ENCODE results near the gene ZNF506.

- TF ChIP-seq, protein P1, sequence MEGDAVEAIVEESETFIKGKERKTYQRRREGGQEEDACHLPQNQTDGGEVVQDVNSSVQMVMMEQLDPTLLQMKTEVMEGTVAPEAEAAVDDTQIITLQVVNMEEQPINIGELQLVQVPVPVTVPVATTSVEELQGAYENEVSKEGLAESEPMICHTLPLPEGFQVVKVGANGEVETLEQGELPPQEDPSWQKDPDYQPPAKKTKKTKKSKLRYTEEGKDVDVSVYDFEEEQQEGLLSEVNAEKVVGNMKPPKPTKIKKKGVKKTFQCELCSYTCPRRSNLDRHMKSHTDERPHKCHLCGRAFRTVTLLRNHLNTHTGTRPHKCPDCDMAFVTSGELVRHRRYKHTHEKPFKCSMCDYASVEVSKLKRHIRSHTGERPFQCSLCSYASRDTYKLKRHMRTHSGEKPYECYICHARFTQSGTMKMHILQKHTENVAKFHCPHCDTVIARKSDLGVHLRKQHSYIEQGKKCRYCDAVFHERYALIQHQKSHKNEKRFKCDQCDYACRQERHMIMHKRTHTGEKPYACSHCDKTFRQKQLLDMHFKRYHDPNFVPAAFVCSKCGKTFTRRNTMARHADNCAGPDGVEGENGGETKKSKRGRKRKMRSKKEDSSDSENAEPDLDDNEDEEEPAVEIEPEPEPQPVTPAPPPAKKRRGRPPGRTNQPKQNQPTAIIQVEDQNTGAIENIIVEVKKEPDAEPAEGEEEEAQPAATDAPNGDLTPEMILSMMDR (conservative IDR thresholded peaks at IDR 0.05; ENCODE audit: low read length), result no peak
- no peak for TF ChIP-seq EZH2phosphoT487 (IDR thresholded peaks at IDR 0.05; ENCODE audit: borderline replicate concordance)
Observed at GRCh38 chr19:19744641-19745040, 76.9 kb downstream of the ZNF506 start.
